AG09319 (cell line): ENCODE data around the gene CHD2.

Experiments used
- DNase-seq: peaks from one replicate; pipeline ENCODE4 v3.0.0-alpha.2; 2010; ENCODE audit warnings: low read depth; ENCODE audit errors: extremely low read depth
- TF ChIP-seq, protein P1 (sequence below): IDR thresholded peaks from 2 replicates; pipeline ENCODE4 v1.5.1; 2011; ENCODE audit warnings: low read depth, mild to moderate bottlenecking, inconsistent platforms, low read length, moderate library complexity

Gene CHD2

GRCh38 chr15:93068581-93069199, 168.6 kb downstream of the CHD2 start:
- TF ChIP-seq, protein P1, sequence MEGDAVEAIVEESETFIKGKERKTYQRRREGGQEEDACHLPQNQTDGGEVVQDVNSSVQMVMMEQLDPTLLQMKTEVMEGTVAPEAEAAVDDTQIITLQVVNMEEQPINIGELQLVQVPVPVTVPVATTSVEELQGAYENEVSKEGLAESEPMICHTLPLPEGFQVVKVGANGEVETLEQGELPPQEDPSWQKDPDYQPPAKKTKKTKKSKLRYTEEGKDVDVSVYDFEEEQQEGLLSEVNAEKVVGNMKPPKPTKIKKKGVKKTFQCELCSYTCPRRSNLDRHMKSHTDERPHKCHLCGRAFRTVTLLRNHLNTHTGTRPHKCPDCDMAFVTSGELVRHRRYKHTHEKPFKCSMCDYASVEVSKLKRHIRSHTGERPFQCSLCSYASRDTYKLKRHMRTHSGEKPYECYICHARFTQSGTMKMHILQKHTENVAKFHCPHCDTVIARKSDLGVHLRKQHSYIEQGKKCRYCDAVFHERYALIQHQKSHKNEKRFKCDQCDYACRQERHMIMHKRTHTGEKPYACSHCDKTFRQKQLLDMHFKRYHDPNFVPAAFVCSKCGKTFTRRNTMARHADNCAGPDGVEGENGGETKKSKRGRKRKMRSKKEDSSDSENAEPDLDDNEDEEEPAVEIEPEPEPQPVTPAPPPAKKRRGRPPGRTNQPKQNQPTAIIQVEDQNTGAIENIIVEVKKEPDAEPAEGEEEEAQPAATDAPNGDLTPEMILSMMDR: no peak
- DNase-seq: no peak

GRCh38 chr15:93070132-93070531, 170.0 kb downstream of the CHD2 start:
- TF ChIP-seq, protein P1: no peak
- no peak for DNase-seq

GRCh38 chr15:93070551-93071296, 170.6 kb downstream of the CHD2 start:
- TF ChIP-seq, protein P1: no peak
- DNase-seq: no peak

GRCh38 chr15:93071469-93071936, 171.4 kb downstream of the CHD2 start:
- TF ChIP-seq, protein P1: no peak
- DNase-seq: no peak

- TF ChIP-seq, protein P1: no peak
- peak; percentile 24 for DNase-seq
Observed at GRCh38 chr15:93072011-93072410, 171.9 kb downstream of the CHD2 start.

GRCh38 chr15:93072411-93073394, 172.6 kb downstream of the CHD2 start:
- TF ChIP-seq, protein P1: no peak
- peak; percentile 37 for DNase-seq
